ENCODE measurements around the gene OTUD3. TPM values are rescaled to one million over a fixed set of nuclear protein-coding genes. Genes with fewer than 3 reads are reported as not detected.
A peak's percentile ranks its signal among the peaks of the same experiment; 100 is the strongest.
"Not testable (repeated sequence)": the region's sequence is repeated elsewhere in the genome, so short reads cannot be mapped to it uniquely, and the experiment has no call there.

Gene OTUD3
- 4.2 TPM for total RNA-seq

- Histone ChIP-seq H3K36me3 (ENCODE audit: control insufficient read depth in 3 of 3, insufficient read depth in 3 of 3, low read length in 3 of 3) (peaks cover 0 to 2% (median 0%) of the 10 kb centered on the region in 3 donors), H3K27ac (ENCODE audit: low read depth, low read length) (peak within 1 kb of the TSS; percentile 83), H3K9me3 (ENCODE audit: control insufficient read depth in 3 of 3, low read length in 3 of 3) (no peaks in the 10 kb centered on the region), H3K9ac (ENCODE audit: low read depth in 1 of 3, low read length in 3 of 3) (peak within 1 kb of the TSS; percentile 85 to 90 (median 87)), H3K4me1 (ENCODE audit: control insufficient read depth in 3 of 3, insufficient read depth in 3 of 3, low read length in 3 of 3) (peaks cover 10 to 25% (median 12%) of the 10 kb centered on the region in 3 donors), H3K27me3 (ENCODE audit: control insufficient read depth in 3 of 3, insufficient read depth in 3 of 3, low read length in 3 of 3) (peaks cover 0 to 2% (median 0%) of the 10 kb centered on the region in 3 donors), H3K4me3 (ENCODE audit: low read length in 3 of 3) (peak within 1 kb of the TSS; percentile 81 to 89 (median 89))
These were observed at the start of gene OTUD3 for GRCh38 chr1:19882111-19883071. OTUD3 (plus strand) TSS chr1:19882395; CDS start chr1:19882514, 119 bp downstream.

- H3K27ac ChIP-seq (ENCODE audit: low read depth, low read length) = no peak overlapping the region
- peaks cover 3 to 10% (median 3%) of the 10 kb centered on the region in 3 donors for H3K27me3 ChIP-seq (ENCODE audit: control insufficient read depth in 3 of 3, insufficient read depth in 3 of 3, low read length in 3 of 3)
- no peaks in the 10 kb centered on the region for H3K9me3 ChIP-seq (ENCODE audit: control insufficient read depth in 3 of 3, low read length in 3 of 3)
- H3K9ac ChIP-seq (ENCODE audit: low read depth in 1 of 3, low read length in 3 of 3) = no peak overlapping the region
- H3K4me1 ChIP-seq (ENCODE audit: control insufficient read depth in 3 of 3, insufficient read depth in 3 of 3, low read length in 3 of 3) = no peaks in the 10 kb centered on the region
- H3K4me3 ChIP-seq (ENCODE audit: low read length in 3 of 3) = no peak overlapping the region
- no peaks in the 10 kb centered on the region for H3K36me3 ChIP-seq (ENCODE audit: control insufficient read depth in 3 of 3, insufficient read depth in 3 of 3, low read length in 3 of 3)
These were observed 46.6 kb upstream of the OTUD3 start for GRCh38 chr1:19835578-19835977.

- no peaks in the 10 kb centered on the region for H3K36me3 ChIP-seq (ENCODE audit: control insufficient read depth in 3 of 3, insufficient read depth in 3 of 3, low read length in 3 of 3)
- no peaks in the 10 kb centered on the region for H3K9me3 ChIP-seq (ENCODE audit: control insufficient read depth in 3 of 3, low read length in 3 of 3)
- H3K4me1 ChIP-seq (ENCODE audit: control insufficient read depth in 3 of 3, insufficient read depth in 3 of 3, low read length in 3 of 3) = no peaks in the 10 kb centered on the region
- H3K4me3 ChIP-seq (ENCODE audit: low read length in 3 of 3) = no peak overlapping the region
- H3K9ac ChIP-seq (ENCODE audit: low read depth in 1 of 3, low read length in 3 of 3) = no peak overlapping the region
- no peak overlapping the region for H3K27ac ChIP-seq (ENCODE audit: low read depth, low read length)
- H3K27me3 ChIP-seq (ENCODE audit: control insufficient read depth in 3 of 3, insufficient read depth in 3 of 3, low read length in 3 of 3) = no peaks in the 10 kb centered on the region
These were observed 44.3 kb upstream of the OTUD3 start for GRCh38 chr1:19837866-19838265.

GRCh38 chr1:19840228-19840627 lies 42.0 kb upstream of the OTUD3 start:
- H3K9me3 ChIP-seq (ENCODE audit: control insufficient read depth in 3 of 3, low read length in 3 of 3) = no peaks in the 10 kb centered on the region
- no peak overlapping the region for H3K27ac ChIP-seq (ENCODE audit: low read depth, low read length)
- H3K4me1 ChIP-seq (ENCODE audit: control insufficient read depth in 3 of 3, insufficient read depth in 3 of 3, low read length in 3 of 3) = no peaks in the 10 kb centered on the region
- H3K36me3 ChIP-seq (ENCODE audit: control insufficient read depth in 3 of 3, insufficient read depth in 3 of 3, low read length in 3 of 3) = no peaks in the 10 kb centered on the region
- no peak overlapping the region for H3K9ac ChIP-seq (ENCODE audit: low read depth in 1 of 3, low read length in 3 of 3)
- no peak overlapping the region for H3K4me3 ChIP-seq (ENCODE audit: low read length in 3 of 3)
- H3K27me3 ChIP-seq (ENCODE audit: control insufficient read depth in 3 of 3, insufficient read depth in 3 of 3, low read length in 3 of 3) = no peaks in the 10 kb centered on the region

- Histone ChIP-seq H3K27ac (ENCODE audit: low read depth, low read length) (no peak overlapping the region), H3K4me1 (ENCODE audit: control insufficient read depth in 3 of 3, insufficient read depth in 3 of 3, low read length in 3 of 3) (no peaks in the 10 kb centered on the region), H3K27me3 (ENCODE audit: control insufficient read depth in 3 of 3, insufficient read depth in 3 of 3, low read length in 3 of 3) (peaks cover 0 to 5% (median 0%) of the 10 kb centered on the region in 3 donors), H3K9ac (ENCODE audit: low read depth in 1 of 3, low read length in 3 of 3) (no peak overlapping the region), H3K36me3 (ENCODE audit: control insufficient read depth in 3 of 3, insufficient read depth in 3 of 3, low read length in 3 of 3) (no peaks in the 10 kb centered on the region), H3K4me3 (ENCODE audit: low read length in 3 of 3) (no peak overlapping the region), H3K9me3 (ENCODE audit: control insufficient read depth in 3 of 3, low read length in 3 of 3) (no peaks in the 10 kb centered on the region)
These were observed 37.3 kb upstream of the OTUD3 start for GRCh38 chr1:19844731-19845495.

- H3K9ac ChIP-seq (ENCODE audit: low read depth in 1 of 3, low read length in 3 of 3) = no peak overlapping the region
- peaks cover 0 to 5% (median 0%) of the 10 kb centered on the region in 3 donors for H3K27me3 ChIP-seq (ENCODE audit: control insufficient read depth in 3 of 3, insufficient read depth in 3 of 3, low read length in 3 of 3)
- no peaks in the 10 kb centered on the region for H3K4me1 ChIP-seq (ENCODE audit: control insufficient read depth in 3 of 3, insufficient read depth in 3 of 3, low read length in 3 of 3)
- no peak overlapping the region for H3K4me3 ChIP-seq (ENCODE audit: low read length in 3 of 3)
- no peaks in the 10 kb centered on the region for H3K9me3 ChIP-seq (ENCODE audit: control insufficient read depth in 3 of 3, low read length in 3 of 3)
- H3K27ac ChIP-seq (ENCODE audit: low read depth, low read length) = no peak overlapping the region
- no peaks in the 10 kb centered on the region for H3K36me3 ChIP-seq (ENCODE audit: control insufficient read depth in 3 of 3, insufficient read depth in 3 of 3, low read length in 3 of 3)
These were observed 36.6 kb upstream of the OTUD3 start for GRCh38 chr1:19845555-19845954.

- H3K27ac ChIP-seq (ENCODE audit: low read depth, low read length) = no peak overlapping the region
- no peaks in the 10 kb centered on the region for H3K9me3 ChIP-seq (ENCODE audit: control insufficient read depth in 3 of 3, low read length in 3 of 3)
- H3K9ac ChIP-seq (ENCODE audit: low read depth in 1 of 3, low read length in 3 of 3) = no peak overlapping the region
- no peaks in the 10 kb centered on the region for H3K36me3 ChIP-seq (ENCODE audit: control insufficient read depth in 3 of 3, insufficient read depth in 3 of 3, low read length in 3 of 3)
- H3K27me3 ChIP-seq (ENCODE audit: control insufficient read depth in 3 of 3, insufficient read depth in 3 of 3, low read length in 3 of 3) = peaks cover 0 to 5% (median 0%) of the 10 kb centered on the region in 3 donors
- H3K4me1 ChIP-seq (ENCODE audit: control insufficient read depth in 3 of 3, insufficient read depth in 3 of 3, low read length in 3 of 3) = no peaks in the 10 kb centered on the region
- no peak overlapping the region for H3K4me3 ChIP-seq (ENCODE audit: low read length in 3 of 3)
These were observed 35.9 kb upstream of the OTUD3 start for GRCh38 chr1:19846338-19846737.

- not testable (repeated sequence) for H3K27me3 ChIP-seq (ENCODE audit: control insufficient read depth in 3 of 3, insufficient read depth in 3 of 3, low read length in 3 of 3); H3K9me3 ChIP-seq (ENCODE audit: control insufficient read depth in 3 of 3, low read length in 3 of 3); H3K27ac ChIP-seq (ENCODE audit: low read depth, low read length); H3K4me3 ChIP-seq (ENCODE audit: low read length in 3 of 3); H3K9ac ChIP-seq (ENCODE audit: low read depth in 1 of 3, low read length in 3 of 3); H3K4me1 ChIP-seq (ENCODE audit: control insufficient read depth in 3 of 3, insufficient read depth in 3 of 3, low read length in 3 of 3); H3K36me3 ChIP-seq (ENCODE audit: control insufficient read depth in 3 of 3, insufficient read depth in 3 of 3, low read length in 3 of 3)
These were observed 34.9 kb upstream of the OTUD3 start for GRCh38 chr1:19847334-19847733.

- not testable (repeated sequence) for H3K4me1 ChIP-seq (ENCODE audit: control insufficient read depth in 3 of 3, insufficient read depth in 3 of 3, low read length in 3 of 3); H3K36me3 ChIP-seq (ENCODE audit: control insufficient read depth in 3 of 3, insufficient read depth in 3 of 3, low read length in 3 of 3); H3K27me3 ChIP-seq (ENCODE audit: control insufficient read depth in 3 of 3, insufficient read depth in 3 of 3, low read length in 3 of 3); H3K4me3 ChIP-seq (ENCODE audit: low read length in 3 of 3); H3K9me3 ChIP-seq (ENCODE audit: control insufficient read depth in 3 of 3, low read length in 3 of 3); H3K9ac ChIP-seq (ENCODE audit: low read depth in 1 of 3, low read length in 3 of 3); H3K27ac ChIP-seq (ENCODE audit: low read depth, low read length)
These were observed 32.9 kb upstream of the OTUD3 start for GRCh38 chr1:19849307-19849706.

GRCh38 chr1:19850214-19850613 lies 32.0 kb upstream of the OTUD3 start:
- H3K4me1 ChIP-seq (ENCODE audit: control insufficient read depth in 3 of 3, insufficient read depth in 3 of 3, low read length in 3 of 3) = no peaks in the 10 kb centered on the region
- peaks cover 0 to 5% (median 0%) of the 10 kb centered on the region in 3 donors for H3K27me3 ChIP-seq (ENCODE audit: control insufficient read depth in 3 of 3, insufficient read depth in 3 of 3, low read length in 3 of 3)
- H3K4me3 ChIP-seq (ENCODE audit: low read length in 3 of 3) = no peak overlapping the region
- H3K9me3 ChIP-seq (ENCODE audit: control insufficient read depth in 3 of 3, low read length in 3 of 3) = no peaks in the 10 kb centered on the region
- H3K9ac ChIP-seq (ENCODE audit: low read depth in 1 of 3, low read length in 3 of 3) = no peak overlapping the region
- H3K36me3 ChIP-seq (ENCODE audit: control insufficient read depth in 3 of 3, insufficient read depth in 3 of 3, low read length in 3 of 3) = no peaks in the 10 kb centered on the region
- H3K27ac ChIP-seq (ENCODE audit: low read depth, low read length) = no peak overlapping the region

All from skeletal muscle tissue (tissue), 4 donors.